Measurements from ENCODE around the gene SNX8. TPM values are rescaled to one million over a fixed set of nuclear protein-coding genes. Genes with fewer than 3 reads are reported as not detected.
"Not testable (repeated sequence)": the region's sequence is repeated elsewhere in the genome, so short reads cannot be mapped to it uniquely, and the experiment has no call there.

Gene SNX8
- polyA plus RNA-seq, 1 donor, result 29.2 TPM

DNA sequence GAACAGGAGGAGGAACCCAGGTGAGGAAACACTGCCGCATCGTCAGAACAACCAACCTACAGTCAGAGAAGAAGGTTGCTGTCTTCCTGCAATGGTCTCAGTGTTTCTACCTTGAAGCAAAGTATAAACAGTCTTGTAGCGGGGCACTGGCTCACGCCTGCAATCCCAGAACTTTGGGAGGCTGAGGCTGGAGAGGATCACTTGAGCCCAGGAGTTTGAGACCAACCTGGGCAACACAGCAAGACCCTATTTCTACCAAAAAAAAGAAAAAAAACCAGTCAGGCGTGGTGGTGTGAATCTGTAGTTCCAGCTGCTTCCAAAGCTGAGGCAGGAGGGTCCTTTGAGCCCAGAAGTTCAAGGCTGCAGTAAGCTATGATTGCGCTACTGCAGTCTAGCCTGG lies 23.4 kb downstream of the SNX8 start:
- DNase-seq (ENCODE audit: low read depth), result no peak

- no peak for DNase-seq (ENCODE audit: low read depth)
Observed at GRCh38 chr7:2289621-2290020, 24.6 kb downstream of the SNX8 start.

GRCh38 chr7:2289111-2289586 lies 25.1 kb downstream of the SNX8 start:
- peak; percentile 91 for DNase-seq (ENCODE audit: low read depth)

DNA sequence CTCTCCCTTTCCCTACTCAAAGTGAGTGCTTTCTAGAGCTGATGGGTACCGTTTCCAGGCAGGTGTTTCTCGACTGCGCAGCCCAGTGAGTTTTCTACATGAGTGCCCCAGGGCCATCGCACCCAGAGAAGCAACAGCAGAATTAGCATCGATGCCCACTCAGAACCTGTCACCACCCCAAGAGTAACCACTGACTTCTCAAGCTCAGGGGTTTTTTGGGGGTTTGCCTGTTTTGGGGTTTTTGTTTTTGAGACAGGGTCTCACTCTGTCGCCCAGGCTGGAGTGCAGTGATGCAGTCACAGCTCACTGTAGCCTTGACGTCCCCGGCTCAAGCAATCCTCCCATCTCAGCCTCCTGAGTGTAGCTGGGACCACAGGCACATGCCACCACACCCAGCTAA lies 25.7 kb downstream of the SNX8 start:
- DNase-seq (ENCODE audit: low read depth), result no peak

GRCh38 chr7:2287745-2288144 lies 26.5 kb downstream of the SNX8 start:
- DNase-seq (ENCODE audit: low read depth), result no peak

GRCh38 chr7:2283074-2283473 lies 31.2 kb downstream of the SNX8 start:
- DNase-seq (ENCODE audit: low read depth), result no peak

DNA sequence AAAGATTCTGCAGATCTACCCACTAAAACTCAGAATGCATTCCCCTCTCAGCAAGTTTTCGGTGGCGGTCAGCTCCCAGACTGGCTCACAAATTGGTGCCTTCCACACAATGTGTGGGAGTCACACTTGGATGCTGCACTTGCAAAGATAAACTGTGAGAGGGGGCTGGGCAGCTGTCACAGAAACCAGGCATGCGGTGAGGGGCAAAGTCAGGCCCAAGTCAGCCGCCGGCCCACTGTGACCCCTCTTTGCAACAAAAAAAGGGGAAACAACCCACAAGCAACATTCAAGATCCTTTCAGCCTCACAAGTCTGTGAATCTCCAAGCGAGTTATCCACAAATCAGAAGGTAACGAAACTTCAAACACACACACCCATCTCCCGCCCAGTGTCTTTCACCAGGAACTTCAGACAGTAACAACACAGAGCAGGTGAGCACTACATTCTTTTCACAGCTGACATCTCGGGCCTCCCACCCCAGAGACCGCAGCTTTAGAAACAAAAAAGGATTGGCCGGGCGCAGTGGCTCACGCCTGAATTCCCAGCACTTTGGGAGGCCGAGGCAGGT lies 32.0 kb downstream of the SNX8 start:
- no peak for DNase-seq (ENCODE audit: low read depth)

DNA sequence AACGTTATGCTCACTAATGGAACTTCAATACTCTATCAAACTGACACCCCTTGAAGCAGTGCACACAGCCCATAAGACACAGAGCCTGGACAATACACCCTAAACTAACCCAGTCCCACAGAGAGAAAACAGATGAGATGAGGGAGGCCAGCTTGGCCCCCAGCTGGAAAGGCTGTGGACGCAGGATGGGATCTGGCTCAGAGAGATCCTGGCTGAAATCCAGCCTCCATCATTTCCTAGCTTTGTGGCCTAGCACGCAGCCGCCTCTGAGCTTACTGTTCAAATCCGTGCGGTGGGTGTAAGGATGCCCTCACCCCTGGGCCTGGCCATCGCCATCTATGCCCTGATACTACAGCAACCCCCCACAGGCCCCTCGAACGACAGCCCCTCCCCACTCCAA lies 32.7 kb downstream of the SNX8 start:
- peak; percentile 70 for DNase-seq (ENCODE audit: low read depth)

- no peak for DNase-seq (ENCODE audit: low read depth)
Observed at GRCh38 chr7:2280424-2280823, 33.8 kb downstream of the SNX8 start.

DNA sequence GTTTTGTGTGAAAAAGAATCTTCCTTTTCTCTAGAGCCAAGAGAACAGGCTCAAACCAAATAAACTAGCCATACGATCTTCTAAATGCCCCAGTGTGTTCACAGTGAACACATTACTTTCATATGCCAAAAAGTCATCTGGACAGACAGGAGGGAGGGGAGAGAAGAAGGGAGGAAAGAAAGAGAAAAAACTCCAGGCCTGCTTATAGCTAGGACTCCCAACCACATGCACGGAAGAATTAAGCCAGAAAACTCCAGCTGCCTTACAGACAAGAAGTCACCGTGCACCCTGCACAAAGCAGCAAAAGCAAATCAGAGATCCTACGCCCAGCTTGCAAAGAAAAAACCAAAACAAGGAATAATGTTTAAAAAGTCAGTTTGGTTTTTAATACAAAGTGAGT lies 34.3 kb downstream of the SNX8 start:
- DNase-seq (ENCODE audit: low read depth), result peak; percentile 89

DNA sequence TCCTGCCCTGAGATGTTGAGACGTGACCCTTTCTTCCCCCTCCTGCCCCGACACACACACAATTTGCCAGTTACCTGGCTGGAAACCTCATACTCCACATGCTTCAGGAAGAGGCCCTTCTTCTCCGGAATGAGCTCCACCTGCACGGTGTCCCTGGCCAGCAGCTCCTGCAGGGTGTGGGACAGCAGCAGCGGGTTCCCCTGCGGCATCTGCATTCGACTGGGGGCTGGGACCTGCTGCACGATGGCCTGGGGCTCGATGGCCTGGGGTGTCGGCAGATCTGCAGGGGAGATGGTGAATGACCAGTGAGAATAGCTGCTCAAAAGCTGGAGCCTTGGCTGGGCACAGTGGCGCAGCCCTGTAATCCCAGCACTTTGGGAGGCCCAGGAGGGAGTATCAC lies 36.2 kb downstream of the SNX8 start:
- no peak for DNase-seq (ENCODE audit: low read depth)

- no peak for DNase-seq (ENCODE audit: low read depth)
Observed at GRCh38 chr7:2276107-2276506, 38.1 kb downstream of the SNX8 start.

- no peak for DNase-seq (ENCODE audit: low read depth)
Observed at GRCh38 chr7:2275101-2275500, 39.1 kb downstream of the SNX8 start.

- DNase-seq (ENCODE audit: low read depth), result no peak
Observed at GRCh38 chr7:2274666-2275065, 39.6 kb downstream of the SNX8 start.

- no peak for DNase-seq (ENCODE audit: low read depth)
Observed at GRCh38 chr7:2273866-2274265, 40.4 kb downstream of the SNX8 start.

GRCh38 chr7:2272031-2272430 lies 42.2 kb downstream of the SNX8 start:
- DNase-seq (ENCODE audit: low read depth), result no peak

- no peak for DNase-seq (ENCODE audit: low read depth)
Observed at GRCh38 chr7:2271273-2272026, 42.8 kb downstream of the SNX8 start.

- no peak for DNase-seq (ENCODE audit: low read depth)
Observed at GRCh38 chr7:2270495-2270894, 43.7 kb downstream of the SNX8 start.

- DNase-seq (ENCODE audit: low read depth), result no peak
Observed at GRCh38 chr7:2269991-2270460, 44.2 kb downstream of the SNX8 start.

DNA sequence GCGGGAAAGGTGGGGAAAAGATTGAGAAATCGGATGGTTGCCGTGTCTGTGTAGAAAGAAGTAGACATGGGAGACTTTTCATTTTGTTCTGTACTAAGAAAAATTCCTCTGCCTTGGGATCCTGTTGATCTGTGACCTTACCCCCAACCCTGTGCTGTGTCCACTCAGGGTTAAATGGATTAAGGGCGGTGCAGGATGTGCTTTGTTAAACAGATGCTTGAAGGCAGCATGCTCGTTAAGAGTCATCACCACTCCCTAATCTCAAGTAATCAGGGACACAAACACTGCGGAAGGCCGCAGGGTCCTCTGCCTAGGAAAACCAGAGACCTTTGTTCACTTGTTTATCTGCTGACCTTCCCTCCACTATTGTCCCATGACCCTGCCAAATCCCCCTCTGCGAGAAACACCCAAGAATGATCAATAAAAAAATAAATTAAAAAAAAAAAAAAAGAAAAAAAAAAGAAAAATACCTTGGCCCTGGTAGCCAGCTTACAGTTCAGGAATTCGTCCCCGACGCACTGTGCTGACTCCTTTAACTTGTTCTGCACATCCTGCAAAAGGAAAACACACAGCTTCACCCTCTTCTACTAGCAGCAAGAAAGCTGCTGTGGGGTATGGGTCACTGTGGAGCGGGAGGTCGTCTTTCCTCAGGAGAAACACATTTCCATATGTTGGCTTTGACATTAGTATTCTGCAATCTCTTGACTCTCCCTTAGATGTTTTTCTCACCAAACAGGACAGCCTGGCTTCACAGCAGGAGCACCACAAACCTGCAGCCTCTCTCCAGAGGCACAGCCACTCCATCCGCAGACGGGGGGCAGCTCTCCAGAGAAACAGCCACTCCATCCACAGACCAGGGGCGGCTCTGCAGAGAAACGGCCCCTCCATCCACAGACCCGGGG lies 44.9 kb downstream of the SNX8 start:
- not testable (repeated sequence) for DNase-seq (ENCODE audit: low read depth)

DNA sequence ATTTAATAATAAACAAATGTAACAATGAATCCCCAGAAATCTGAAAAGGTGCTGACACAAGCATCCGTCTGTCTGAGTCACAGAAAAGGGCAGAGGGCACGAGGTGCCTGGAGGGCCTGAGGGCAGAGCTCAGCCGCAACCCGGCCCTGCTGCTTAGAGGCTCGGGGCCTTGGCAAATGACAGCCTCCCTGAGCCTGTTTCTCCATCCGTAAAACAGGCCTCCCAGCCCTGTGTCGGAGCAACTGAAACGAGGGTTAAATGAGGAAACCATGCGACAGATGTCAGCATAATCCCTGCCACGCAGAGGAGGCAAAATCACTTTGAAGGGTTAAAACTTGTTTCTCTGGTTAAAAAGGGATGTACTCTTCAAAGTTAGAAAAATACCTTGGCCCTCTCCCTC lies 47.3 kb downstream of the SNX8 start:
- DNase-seq (ENCODE audit: low read depth), result no peak

GRCh38 chr7:2264158-2264557 lies 50.1 kb downstream of the SNX8 start:
- no peak for DNase-seq (ENCODE audit: low read depth)
